Activated CD8-positive, alpha-beta memory T cell treated with anti-CD3 and anti-CD28 coated beads, Interleukin-2, amount 50 U/mL, for 1 hour (primary cell): ENCODE measurements around the gene SLFN12L.
"Not testable (repeated sequence)": the region's sequence is repeated elsewhere in the genome, so short reads cannot be mapped to it uniquely, and the experiment has no call there.

ENCODE experiments used
- DNase-seq: peaks from one replicate; pipeline ENCODE4 v3.0.0-alpha.2; 2020; ENCODE audit errors: extremely low read depth

Gene SLFN12L

DNA sequence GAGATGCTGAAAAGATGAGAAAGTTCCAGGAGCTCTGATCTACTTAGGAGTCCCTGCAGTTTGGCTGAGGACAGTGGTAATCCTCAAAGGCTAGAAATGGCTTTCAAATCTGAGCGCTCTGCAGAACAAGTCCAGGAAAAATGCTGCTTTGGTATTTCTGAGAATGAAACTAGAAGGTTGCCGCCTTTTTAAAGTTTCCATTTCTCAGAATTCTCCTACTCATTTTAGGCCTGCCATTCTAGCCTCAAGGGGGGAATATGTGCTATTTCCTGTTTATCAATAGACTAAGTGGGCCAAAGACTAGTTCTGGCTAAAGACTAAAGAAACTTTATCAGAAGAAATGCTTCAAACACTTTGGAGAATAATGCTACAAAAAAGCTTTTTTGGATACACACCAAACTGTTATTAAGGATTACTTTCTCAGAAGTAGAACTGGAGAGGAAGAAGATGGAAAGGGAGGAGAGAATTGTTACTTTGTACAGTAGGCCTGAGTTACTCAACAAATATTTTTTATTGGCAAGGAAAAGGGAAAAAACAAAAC lies at the start of gene SLFN12L:
Gene SLFN12L (minus strand): TSS at position 78 of the 541 bp plus-strand sequence. CDS start 15,314 bp downstream, outside the sequence.
- DNase-seq = no peak

GRCh38 chr17:35586569-35587073 lies 49.1 kb upstream of the SLFN12L start:
- DNase-seq = no peak

DNA sequence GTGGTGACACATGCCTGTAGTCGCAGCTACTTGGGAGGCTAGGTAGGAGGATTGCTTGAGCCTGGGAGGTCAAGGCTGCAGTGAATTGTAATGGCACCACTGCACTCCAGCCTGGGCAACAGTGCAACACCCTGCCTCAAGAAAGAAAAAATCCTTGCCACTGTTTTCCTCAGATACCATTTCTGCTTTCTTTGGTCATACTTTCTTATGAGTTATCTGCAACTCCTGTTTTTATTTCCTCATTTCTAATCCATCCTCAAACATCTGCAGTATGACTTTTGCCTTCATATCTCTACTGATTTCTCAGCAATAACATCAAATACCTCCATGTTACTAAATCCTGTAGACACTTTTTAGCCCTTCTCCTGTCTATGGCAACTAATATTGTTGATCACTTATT lies 46.6 kb upstream of the SLFN12L start:
- no peak for DNase-seq

GRCh38 chr17:35578929-35579432 lies 41.5 kb upstream of the SLFN12L start:
- DNase-seq = no peak

- DNase-seq = peak; percentile 84
Observed at GRCh38 chr17:35578197-35578928, 40.9 kb upstream of the SLFN12L start, which contains the start of gene PEX12. Gene PEX12, minus strand, starts transcription at chr17:35578571. Its CDS starts 550 bp downstream, at chr17:35578021.

DNA sequence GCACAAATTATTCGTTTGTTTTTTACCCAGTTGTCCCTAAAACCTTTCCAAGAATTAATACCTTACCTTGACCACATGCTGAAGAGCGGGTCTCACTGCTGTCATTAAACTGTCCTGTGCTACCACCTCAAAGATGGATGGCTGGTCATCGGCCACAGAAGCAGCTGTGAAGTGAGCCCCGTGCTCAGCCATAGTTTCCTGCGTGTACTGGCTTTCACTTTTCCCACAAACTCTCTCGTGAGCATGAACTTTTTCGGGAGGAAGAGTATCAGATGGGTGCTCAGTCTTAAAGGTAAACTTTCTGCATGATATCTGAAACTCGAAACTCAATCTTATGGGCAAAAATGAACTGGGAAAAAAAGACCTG lies 40.3 kb upstream of the SLFN12L start:
- no peak for DNase-seq

- no peak for DNase-seq
Observed at GRCh38 chr17:35575759-35576158, 38.3 kb upstream of the SLFN12L start.

DNA sequence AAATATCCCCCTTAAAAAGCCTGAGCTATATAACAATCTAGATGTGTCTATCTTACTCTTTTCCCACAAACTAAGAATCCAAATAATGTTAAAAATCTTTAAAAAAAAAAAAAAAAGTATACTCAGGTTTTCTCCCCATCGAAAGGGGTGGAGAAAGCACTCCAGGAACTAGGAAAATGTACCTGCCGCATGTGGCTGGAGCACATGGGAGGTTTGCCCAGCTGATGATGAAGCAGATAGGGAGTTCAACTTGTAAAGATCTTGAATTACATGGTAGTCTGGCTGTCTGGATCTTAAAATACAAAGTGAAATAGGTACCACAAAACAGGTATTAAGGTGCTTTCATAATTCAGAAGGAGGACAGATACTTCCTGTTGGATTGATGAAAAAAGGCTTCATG lies 31.9 kb upstream of the SLFN12L start:
- no peak for DNase-seq

GRCh38 chr17:35568561-35568960 lies 31.1 kb upstream of the SLFN12L start:
- DNase-seq = no peak

GRCh38 chr17:35566968-35567367 lies 29.5 kb upstream of the SLFN12L start:
- no peak for DNase-seq

GRCh38 chr17:35563181-35563580 lies 25.7 kb upstream of the SLFN12L start:
- DNase-seq = not testable (repeated sequence)

- DNase-seq = no peak
Observed at GRCh38 chr17:35560703-35561102, 23.2 kb upstream of the SLFN12L start, which contains the start of gene SLFN14. Gene SLFN14, minus strand, starts transcription at chr17:35560819. Its CDS starts 2,757 bp downstream, at chr17:35558062.

- no peak for DNase-seq
Observed at GRCh38 chr17:35559495-35560210, 22.2 kb upstream of the SLFN12L start.

GRCh38 chr17:35557353-35557752 lies 19.9 kb upstream of the SLFN12L start:
- no peak for DNase-seq

DNA sequence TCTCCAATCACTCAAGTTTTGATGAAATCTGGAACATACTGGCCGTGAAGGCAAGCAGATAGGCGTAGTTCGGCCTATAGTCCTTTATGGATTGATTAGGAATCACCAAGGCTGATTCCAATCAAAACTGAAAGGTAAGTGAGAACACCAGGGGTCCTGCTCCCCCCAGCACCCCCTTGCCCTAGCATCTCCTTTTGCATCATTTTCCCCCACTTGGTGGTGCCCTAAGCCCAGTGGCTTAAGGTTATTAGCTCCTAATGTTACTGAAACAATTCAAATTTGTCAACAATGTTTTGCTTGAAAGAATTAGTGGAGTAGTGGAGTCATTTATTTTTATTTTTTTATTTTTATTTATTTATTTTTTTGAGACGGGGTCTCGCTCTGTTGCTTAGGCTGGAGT lies 18.2 kb upstream of the SLFN12L start:
- DNase-seq = no peak

GRCh38 chr17:35554668-35555067 lies 17.2 kb upstream of the SLFN12L start:
- DNase-seq = no peak

DNA sequence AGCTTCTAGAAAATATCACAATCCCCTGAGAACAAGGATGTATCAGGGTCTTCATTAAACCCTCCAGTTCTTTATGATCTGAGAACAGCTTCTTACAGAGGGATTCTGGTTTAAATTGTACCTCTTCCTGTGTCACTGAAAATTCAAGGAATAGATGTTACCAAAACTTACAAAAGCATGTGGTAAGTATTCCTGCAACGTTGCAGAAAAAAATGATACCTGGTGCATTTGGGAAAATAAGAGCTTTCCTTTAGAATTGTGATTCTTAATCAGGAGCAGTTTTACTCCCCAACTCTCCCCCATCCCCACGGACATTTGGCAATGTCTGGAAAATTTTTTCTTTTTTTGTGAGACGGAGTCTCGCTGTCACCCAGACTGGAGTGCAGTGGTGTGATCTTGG lies 15.8 kb upstream of the SLFN12L start:
- DNase-seq = no peak

DNA sequence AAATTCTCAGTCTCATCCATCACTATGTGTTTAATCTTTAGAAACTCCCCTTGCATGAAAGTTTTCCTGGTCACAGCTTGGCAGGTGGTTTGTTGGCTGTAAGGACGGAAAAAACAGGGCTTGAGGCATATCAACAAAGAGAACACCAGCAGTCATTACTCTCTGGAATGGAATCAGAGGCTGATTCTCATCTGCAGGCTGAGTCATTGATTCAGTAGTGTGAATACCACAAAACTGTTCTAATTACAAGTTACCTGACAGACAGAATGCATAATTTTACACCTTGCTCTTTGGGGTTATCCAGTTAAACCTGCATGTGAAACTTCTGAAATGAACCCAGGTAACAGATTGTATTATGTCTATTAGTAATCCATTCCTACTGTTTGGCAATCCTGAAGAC lies 11.5 kb upstream of the SLFN12L start:
- DNase-seq = no peak

DNA sequence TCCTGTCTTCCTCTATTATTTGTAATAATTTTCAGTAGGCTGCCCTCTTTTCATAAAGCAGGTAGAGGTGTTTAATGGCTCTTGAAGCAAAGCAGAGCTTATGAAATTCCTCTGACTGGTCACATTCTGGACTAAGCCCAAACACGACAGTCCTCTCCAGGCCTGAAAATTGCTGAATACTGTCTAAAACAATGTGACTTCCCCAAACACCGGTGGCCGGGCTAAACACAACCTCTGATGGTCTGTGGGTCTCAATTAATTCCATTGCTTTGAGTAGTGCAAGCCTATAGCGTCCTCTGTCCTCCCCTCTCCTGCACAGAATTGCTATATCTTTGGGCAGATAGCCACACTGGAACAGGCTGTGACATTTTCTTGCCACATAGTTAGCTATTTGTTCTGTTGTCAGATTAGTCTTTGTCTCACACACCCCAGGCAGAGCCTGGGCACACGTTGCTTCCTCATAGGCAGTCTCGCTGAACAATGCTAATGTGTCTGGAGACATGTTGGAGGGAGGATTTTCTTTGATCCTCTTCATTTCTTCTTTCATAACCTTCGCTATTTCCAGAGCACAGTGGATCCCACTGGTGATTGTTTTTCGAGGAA lies 10.8 kb upstream of the SLFN12L start:
- no peak for DNase-seq

- no peak for DNase-seq
Observed at GRCh38 chr17:35546487-35546886, 9.0 kb upstream of the SLFN12L start.

GRCh38 chr17:35545150-35545549 lies 7.7 kb upstream of the SLFN12L start:
- no peak for DNase-seq

DNA sequence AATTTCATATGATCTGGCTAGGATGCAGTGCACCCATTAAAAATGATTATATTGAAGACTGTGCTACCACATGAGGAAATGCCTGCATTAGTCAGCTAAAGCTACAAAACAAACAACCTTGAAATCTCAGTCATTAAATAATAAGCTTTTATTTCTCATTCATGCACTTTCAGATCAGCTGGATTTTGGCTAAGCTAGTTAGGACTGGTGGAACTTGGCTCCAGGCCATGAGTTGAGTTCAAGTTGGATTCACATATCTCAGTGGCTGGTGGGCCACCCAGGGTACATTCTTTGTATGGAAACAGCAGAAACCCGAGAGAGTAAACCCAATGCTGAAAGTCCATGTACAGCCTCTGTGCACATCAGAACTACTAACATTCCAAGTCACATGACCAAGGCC lies 6.4 kb upstream of the SLFN12L start:
- no peak for DNase-seq
